GM18868 (cell line): ENCODE results near the gene GOLT1B.
A peak's percentile ranks its signal among the peaks of the same experiment; 100 is the strongest.

Source experiments
- ATAC-seq: cut with Tn5 transposase; IDR thresholded peaks from one replicate; pipeline ENCODE4 v1.9.1; 2021; ENCODE audit warnings: mild to moderate bottlenecking, moderate library complexity; ENCODE audit not compliant: unreplicated experiment

Gene GOLT1B

GRCh38 chr12:21521541-21521940 lies 20.0 kb downstream of the GOLT1B start:
- ATAC-seq, result no peak

- ATAC-seq, result no peak
Observed at GRCh38 chr12:21523148-21523547, 21.6 kb downstream of the GOLT1B start.

GRCh38 chr12:21526053-21526452 lies 24.5 kb downstream of the GOLT1B start, which contains the start of gene SPX:
Gene SPX, plus strand, starts transcription at chr12:21526296. Its CDS starts 177 bp downstream, at chr12:21526473.
- ATAC-seq, result no peak

GRCh38 chr12:21526721-21527345 lies 25.2 kb downstream of the GOLT1B start:
- no peak for ATAC-seq

GRCh38 chr12:21527451-21528180 lies 26.0 kb downstream of the GOLT1B start:
- ATAC-seq, result peak; percentile 95

GRCh38 chr12:21528953-21529352 lies 27.4 kb downstream of the GOLT1B start:
- no peak for ATAC-seq

- ATAC-seq, result no peak
Observed at GRCh38 chr12:21529456-21529855, 27.9 kb downstream of the GOLT1B start.

GRCh38 chr12:21538061-21538653 lies 36.6 kb downstream of the GOLT1B start:
- ATAC-seq, result no peak

GRCh38 chr12:21539797-21540196 lies 38.2 kb downstream of the GOLT1B start:
- ATAC-seq, result no peak

- ATAC-seq, result no peak
Observed at GRCh38 chr12:21541773-21542172, 40.2 kb downstream of the GOLT1B start.

GRCh38 chr12:21542403-21542802 lies 40.8 kb downstream of the GOLT1B start:
- ATAC-seq, result peak; percentile 59

- no peak for ATAC-seq
Observed at GRCh38 chr12:21543151-21543550, 41.6 kb downstream of the GOLT1B start.

GRCh38 chr12:21545557-21545956 lies 44.0 kb downstream of the GOLT1B start:
- ATAC-seq, result no peak

- ATAC-seq, result no peak
Observed at GRCh38 chr12:21546716-21547115, 45.1 kb downstream of the GOLT1B start.

- ATAC-seq, result no peak
Observed at GRCh38 chr12:21547437-21547836, 45.8 kb downstream of the GOLT1B start.

GRCh38 chr12:21551841-21552465 lies 50.4 kb downstream of the GOLT1B start:
- ATAC-seq, result no peak

GRCh38 chr12:21552635-21553328 lies 51.2 kb downstream of the GOLT1B start:
- no peak for ATAC-seq

GRCh38 chr12:21553329-21553675 lies 51.7 kb downstream of the GOLT1B start:
- ATAC-seq, result no peak

GRCh38 chr12:21558100-21558679 lies 56.6 kb downstream of the GOLT1B start:
- no peak for ATAC-seq

- no peak for ATAC-seq
Observed at GRCh38 chr12:21559855-21560569, 58.4 kb downstream of the GOLT1B start.
